NT2/D1 (cell line): Measurements from ENCODE around the gene CLMP.

ENCODE experiments used
- DNase-seq: peaks from one replicate; pipeline ENCODE4 v3.0.0-alpha.2; 2011; ENCODE audit warnings: low read depth, low spot score
- H3K27me3 ChIP-seq: 2 replicates; pipeline ENCODE4 v1.6.0; 2011; ENCODE audit warnings: mild to moderate bottlenecking; ENCODE audit not compliant: insufficient read length, insufficient read depth
- H3K36me3 ChIP-seq: 2 replicates; pipeline ENCODE4 v1.6.1; 2011; ENCODE audit warnings: mild to moderate bottlenecking, low read length, mixed read lengths; ENCODE audit not compliant: insufficient read depth, insufficient read length
- H3K4me1 ChIP-seq: 2 replicates; pipeline ENCODE4 v1.5.1; 2011; ENCODE audit not compliant: insufficient read depth, insufficient read length
- H3K4me3 ChIP-seq: 2 replicates; pipeline ENCODE4 v1.5.1; 2011; ENCODE audit warnings: low read depth; ENCODE audit not compliant: insufficient read length
- H3K9ac ChIP-seq: 2 replicates; pipeline ENCODE4 v1.6.0; 2011; ENCODE audit warnings: low read depth; ENCODE audit not compliant: insufficient read length
- H3K9me3 ChIP-seq: 2 replicates; pipeline ENCODE4 v1.5.1; 2011; ENCODE audit warnings: mild to moderate bottlenecking, low read length; ENCODE audit not compliant: insufficient read depth
- SUZ12 ChIP-seq: IDR thresholded peaks from 2 replicates; pipeline ENCODE4 v1.6.1; 2011; ENCODE audit not compliant: insufficient read length, insufficient read depth; ENCODE audit errors: extremely low read depth
- YY1 ChIP-seq: IDR thresholded peaks from 2 replicates; pipeline ENCODE4 v1.6.1; 2011; ENCODE audit not compliant: insufficient read length, insufficient read depth
- ZNF274 ChIP-seq: IDR thresholded peaks from 2 replicates; pipeline ENCODE4 v1.6.1; 2011; ENCODE audit warnings: mild to moderate bottlenecking, low read depth, low read length

Gene CLMP

DNA sequence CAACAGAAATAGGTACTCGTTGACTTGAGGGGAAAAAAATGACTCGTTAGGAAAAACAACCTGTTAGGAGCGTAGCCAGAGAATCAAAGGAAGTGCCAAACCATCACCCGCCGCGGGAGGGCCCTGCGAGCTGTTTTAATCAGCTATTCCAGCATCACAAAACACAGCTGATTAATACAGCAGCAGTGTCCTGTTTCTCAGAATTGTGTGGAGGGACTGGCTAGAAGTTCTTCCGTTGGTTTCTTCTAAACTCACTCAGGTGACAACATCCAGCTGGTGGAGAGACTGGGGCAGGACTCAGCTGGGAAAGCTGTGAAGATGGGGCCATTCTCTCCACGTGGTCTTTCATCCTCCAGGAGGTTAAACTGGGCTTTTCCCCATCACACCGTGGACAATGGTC lies 161.2 kb downstream of the CLMP start:
- Histone ChIP-seq H3K4me3 (no peak overlapping the region), H3K27me3 (no peaks in the 10 kb centered on the region), H3K4me1 (no peaks in the 10 kb centered on the region), H3K9me3 (no peaks in the 10 kb centered on the region), H3K36me3 (no peaks in the 10 kb centered on the region), H3K9ac (no peak overlapping the region)
- TF ChIP-seq SUZ12 (no peak), YY1 (no peak), ZNF274 (no peak)
- DNase-seq, result no peak

DNA sequence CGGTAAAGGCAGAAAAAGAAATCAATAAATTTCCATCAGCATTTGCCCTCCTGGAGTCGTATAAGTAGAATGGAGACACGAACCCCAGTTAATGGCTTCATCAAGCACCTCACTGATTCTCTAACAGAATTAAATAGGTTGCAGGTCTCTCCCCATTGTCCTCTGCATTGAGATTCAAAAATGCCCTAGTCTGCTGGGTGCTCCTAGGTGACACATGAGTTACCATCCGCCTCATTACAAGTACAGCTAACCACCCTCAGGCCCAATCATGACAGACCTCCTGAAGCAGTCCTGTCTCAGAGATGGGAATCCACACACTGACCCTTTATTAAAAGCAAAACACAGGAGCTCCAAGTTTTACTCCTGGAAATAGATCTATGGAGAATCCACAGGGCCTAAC lies 164.5 kb downstream of the CLMP start:
- Histone ChIP-seq H3K36me3 (no peaks in the 10 kb centered on the region), H3K27me3 (no peaks in the 10 kb centered on the region), H3K4me3 (no peak overlapping the region), H3K9ac (no peak overlapping the region), H3K4me1 (no peaks in the 10 kb centered on the region), H3K9me3 (no peaks in the 10 kb centered on the region)
- DNase-seq, result no peak
- TF ChIP-seq SUZ12 (no peak), ZNF274 (no peak), YY1 (no peak)

DNA sequence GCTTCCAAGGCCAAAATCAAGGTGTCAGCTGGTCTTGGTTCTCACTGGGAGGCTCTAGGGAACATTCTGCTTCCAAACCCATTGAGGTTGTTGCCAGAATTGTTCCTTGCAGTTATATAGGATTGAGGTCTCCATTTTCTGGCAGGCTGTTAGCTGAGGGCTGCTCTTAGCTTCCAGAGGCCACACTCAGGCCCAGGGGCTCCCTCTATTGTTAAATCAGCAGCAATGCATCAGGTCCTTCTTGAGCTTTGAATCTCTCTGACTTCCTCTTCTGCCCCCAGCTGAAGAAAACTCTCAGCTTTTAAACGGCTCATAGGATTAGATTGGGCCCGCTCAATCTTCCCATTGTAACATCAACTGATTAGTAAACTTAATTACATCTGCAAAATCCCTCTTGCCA lies 174.1 kb downstream of the CLMP start:
- no peak overlapping the region for H3K4me3 ChIP-seq
- H3K36me3 ChIP-seq, result no peaks in the 10 kb centered on the region
- TF ChIP-seq YY1 (no peak), SUZ12 (no peak), ZNF274 (no peak)
- no peaks in the 10 kb centered on the region for H3K4me1 ChIP-seq
- peaks cover 3% of the 10 kb centered on the region for H3K27me3 ChIP-seq
- no peak overlapping the region for H3K9ac ChIP-seq
- no peaks in the 10 kb centered on the region for H3K9me3 ChIP-seq
- peak; percentile 62 for DNase-seq
